SIG-M5 treated with dmso at 0.1 percent for 504 hours (cell line): Measurements from ENCODE around the gene SMIM41.

ENCODE experiments used
- DNase-seq: peaks from one replicate; lab custom pipeline; 2025; ENCODE audit not compliant: unreplicated experiment; lab: John Stamatoyannopoulos, UW

The SMIM41 gene

DNA sequence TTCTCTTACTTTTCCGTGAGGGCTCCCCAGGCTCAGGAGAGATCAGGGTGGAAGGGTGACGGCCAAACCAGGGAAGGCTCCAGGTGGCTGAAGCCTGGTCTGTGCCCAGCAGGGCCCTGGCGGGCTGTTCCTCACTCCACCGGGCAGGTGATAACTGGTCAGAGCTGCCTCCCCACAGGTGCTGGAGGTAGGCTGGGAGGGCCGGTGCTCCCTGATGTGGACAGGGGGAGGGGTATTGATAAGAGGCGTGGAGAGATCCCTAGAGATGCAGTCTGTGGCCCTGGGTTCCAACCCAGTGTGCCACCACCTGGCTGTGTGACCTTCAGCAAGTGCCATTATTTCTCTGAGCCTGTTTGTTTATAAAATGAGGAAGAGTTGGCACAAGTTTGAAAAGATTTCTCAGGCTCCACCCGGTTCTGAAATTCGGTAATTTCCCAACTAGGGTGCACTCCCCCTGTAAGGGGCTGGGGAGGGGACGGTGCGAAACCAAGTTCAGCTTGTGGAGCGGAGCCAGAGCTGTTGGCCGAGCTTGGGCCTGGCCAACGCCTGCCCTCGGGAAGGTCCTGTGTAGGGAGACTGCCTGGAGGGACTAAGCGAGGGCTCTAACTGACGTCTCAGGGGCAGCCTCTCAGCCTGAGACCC is 29.3 kb upstream of the SMIM41 start:
- peak; percentile 45 for DNase-seq

GRCh38 chr12:52050758-52051541 is 28.6 kb upstream of the SMIM41 start, which contains the start of gene NR4A1:
TSS of gene NR4A1 (plus strand) at chr12:52051442. CDS start at chr12:52054329, 2,887 bp downstream.
- peak; percentile 84 for DNase-seq

DNA sequence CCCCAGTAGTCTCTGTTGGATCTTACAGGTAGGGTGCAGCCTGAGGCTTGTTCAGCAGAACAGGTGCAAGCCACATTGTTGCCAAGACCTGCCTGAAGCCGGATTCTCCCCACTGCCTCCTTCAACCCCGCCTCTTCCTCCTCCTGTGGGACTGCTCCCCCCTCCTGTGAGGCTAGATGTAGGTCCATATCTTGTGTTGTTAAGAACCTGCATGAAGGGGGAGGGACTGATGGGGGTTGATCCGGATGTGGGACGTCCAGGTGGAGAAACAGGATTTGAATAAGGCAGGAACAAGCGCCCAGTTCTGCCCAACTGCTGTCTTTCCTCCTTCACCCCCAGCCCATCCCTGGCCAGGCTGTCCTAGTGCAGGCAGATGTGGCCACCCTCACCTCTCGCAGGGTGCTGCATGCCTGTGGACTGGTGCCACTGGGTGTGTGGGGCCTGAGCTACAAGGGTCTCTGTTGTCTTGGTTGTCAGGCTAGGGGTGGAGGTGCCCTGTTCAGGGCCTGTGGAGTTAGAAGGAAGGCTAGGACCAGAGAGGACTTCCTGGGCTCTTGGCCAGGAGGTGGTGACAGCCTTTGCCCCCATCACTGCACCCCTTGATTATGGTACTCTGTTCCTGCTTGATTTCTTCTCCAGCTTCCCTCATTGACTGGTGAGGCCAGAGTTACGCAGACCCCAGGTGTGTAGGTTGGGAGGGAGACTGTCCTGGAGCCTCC is 26.9 kb upstream of the SMIM41 start:
- no peak for DNase-seq

DNA sequence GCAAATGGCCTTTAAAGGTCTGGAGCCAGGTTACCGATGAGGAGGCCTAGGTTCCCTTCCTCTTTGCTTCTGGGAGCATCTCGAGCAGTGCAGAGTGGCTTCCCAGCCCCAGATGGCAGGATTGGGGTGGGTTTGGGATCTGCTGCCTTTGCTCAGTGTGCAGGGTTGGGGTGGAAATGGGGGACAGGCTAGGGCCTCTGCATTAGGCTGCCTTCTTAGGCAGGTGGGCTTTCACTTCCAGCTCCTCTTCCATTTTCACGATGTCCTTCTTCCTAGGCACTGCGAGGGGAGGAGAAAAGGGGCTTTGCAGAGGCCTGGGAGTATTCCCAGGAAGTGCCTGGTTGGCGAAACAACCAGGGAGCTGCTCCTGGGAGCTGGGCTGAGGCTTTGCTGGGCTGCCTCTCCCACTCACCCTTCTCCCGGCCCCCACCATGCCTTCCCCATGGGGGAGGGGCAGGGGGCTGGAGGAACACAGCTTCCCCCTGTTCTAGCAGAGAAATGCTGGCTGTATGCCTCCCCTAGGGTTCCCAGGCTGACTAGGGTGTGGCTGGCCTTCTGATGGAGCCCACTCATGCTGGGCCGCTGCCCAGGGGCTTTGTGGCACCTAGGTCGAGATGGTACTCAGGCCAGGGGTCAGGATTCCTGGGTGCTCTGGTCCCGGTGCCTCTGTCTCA is 25.8 kb upstream of the SMIM41 start:
- no peak for DNase-seq

DNA sequence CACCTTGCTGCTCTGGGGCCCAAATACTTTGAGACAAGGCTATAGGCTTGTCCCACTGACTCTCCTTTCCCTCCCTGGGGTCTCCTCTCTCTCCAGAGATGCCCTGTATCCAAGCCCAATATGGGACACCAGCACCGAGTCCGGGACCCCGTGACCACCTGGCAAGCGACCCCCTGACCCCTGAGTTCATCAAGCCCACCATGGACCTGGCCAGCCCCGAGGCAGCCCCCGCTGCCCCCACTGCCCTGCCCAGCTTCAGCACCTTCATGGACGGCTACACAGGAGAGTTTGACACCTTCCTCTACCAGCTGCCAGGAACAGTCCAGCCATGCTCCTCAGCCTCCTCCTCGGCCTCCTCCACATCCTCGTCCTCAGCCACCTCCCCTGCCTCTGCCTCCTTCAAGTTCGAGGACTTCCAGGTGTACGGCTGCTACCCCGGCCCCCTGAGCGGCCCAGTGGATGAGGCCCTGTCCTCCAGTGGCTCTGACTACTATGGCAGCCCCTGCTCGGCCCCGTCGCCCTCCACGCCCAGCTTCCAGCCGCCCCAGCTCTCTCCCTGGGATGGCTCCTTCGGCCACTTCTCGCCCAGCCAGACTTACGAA is 25.2 kb upstream of the SMIM41 start:
- no peak for DNase-seq

- DNase-seq = no peak
Observed at GRCh38 chr12:52054833-52055730, 24.4 kb upstream of the SMIM41 start.

DNA sequence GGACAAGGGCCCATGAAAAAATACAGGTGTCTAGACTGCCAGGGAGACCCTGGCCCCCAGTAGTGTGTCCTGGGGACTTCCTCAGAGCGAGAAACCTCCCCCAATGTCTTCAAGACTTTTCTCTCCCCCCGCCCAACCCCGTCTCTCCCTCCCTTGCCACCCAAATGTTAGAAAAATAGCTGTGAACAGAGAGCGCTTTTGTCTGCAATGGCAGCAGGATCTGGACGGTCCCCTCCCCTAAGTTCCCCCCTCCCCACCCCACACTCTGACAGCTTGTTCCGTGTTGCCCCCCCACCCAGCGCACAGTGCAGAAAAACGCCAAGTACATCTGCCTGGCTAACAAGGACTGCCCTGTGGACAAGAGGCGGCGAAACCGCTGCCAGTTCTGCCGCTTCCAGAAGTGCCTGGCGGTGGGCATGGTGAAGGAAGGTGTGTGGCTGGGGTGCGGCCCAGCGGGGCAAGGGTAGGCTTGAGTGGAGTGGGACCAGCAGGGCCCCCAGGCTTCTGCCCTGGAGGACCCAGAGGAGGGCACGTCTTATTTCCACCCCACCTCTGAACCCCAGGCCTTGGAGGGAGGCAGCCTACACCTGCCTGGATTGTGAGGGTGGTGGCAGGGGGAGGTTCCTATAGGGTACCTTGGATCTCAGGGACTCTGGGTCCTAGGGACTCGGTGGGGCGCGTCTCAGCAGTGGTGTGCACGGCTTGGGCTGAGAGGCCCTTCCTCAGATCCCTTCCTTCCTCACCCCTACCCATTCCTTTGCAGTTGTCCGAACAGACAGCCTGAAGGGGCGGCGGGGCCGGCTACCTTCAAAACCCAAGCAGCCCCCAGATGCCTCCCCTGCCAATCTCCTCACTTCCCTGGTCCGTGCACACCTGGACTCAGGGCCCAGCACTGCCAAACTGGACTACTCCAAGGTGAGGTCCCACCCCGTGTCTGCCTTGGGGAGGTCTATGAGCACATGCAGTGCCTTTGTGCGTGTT is 23.5 kb upstream of the SMIM41 start:
- no peak for DNase-seq

GRCh38 chr12:52056801-52057637 is 22.5 kb upstream of the SMIM41 start:
- no peak for DNase-seq

GRCh38 chr12:52057638-52058576 is 21.6 kb upstream of the SMIM41 start:
- DNase-seq = no peak

GRCh38 chr12:52058631-52059361 is 20.7 kb upstream of the SMIM41 start:
- no peak for DNase-seq

DNA sequence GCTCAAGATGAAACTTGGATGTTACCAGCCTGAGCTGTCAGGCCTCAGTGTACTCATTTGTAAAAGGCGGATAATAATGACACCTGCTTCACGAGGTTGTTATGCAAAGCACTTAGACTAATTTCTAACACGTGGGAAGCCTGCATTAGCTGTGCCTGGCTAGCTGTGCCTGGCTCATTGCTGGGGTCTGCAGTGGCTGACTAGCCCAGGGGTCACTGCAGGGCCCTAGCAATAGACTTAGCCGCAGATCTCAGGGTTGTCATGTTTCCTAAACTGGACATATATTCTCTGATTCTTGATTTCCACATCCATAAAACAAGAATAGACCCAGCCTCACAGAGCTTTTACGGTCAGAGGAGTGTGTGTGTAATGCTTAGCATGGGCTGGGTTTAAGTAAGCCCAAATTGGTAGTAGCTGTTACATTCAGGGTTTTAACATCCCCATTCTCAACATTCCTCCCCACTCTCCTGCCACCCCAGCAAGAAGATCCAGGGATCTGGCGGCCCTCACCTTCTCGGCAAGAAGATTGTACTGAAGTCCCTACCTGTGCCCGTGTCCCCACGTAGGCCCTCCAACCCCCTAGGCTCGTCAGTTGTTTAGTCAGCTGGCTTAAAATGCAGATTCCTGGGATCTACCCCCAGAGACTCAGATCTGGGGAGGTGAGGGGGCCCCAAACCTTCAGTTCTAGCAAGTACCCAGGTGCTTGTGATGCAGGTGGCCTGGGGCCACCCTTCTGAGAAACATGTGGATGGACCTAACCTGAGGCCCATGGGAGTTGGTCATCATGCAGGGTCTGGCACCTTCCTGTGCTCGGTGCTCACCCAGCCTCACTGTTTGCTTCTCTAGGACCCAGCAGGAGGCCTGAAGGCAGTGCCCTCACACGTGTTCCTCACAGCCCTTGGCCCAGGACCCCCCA is 19.7 kb upstream of the SMIM41 start:
- DNase-seq = no peak

- no peak for DNase-seq
Observed at GRCh38 chr12:52060498-52061177, 18.9 kb upstream of the SMIM41 start.

DNA sequence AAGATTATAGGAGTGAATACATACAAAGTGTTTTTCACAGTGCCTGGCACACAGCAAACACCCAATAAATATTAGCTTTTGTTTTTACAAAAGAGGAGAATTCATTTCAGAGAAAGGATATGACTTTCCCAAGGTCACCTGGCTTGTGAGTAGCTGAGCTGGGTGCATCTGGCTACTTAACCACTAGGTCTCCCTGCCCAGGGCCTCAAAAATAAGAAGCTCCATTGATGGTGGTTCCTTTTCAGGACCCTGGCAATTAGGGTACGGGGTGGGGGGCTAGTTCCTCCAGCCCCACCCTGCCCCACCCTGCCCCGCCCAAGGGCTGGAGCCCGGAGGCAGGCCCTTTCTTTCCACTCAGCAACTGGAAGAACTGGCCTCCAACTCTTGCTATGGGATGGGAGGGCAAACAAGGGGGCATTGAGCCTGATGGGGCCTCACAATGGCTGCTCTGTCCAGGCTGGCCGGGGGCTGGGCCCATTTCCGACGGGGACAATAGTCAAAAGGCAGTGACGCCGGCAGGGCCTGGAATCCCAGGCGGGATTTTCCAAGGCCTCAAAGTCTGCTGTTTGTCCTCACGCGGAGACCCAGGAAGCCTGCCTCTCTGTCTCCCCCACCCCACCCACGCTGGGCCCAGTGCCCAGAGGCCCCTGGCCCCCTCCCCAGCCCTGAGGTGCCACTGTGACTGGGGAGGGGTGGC is 17.9 kb upstream of the SMIM41 start:
- DNase-seq = no peak
